NCI-H1105 treated with DMSO at 0.1 percent for 48 hours (cell line): ENCODE measurements around the gene KCNH2.

Source experiments
- DNase-seq: peaks from one replicate; lab custom pipeline; 2025; lab: John Stamatoyannopoulos, UW

KCNH2 gene

GRCh38 chr7:150904011-150904909 is 73.9 kb downstream of the KCNH2 start:
- no peak for DNase-seq

- DNase-seq: peak; percentile 65
Measured at GRCh38 chr7:150903606-150904005, 74.5 kb downstream of the KCNH2 start.

- no peak for DNase-seq
Measured at GRCh38 chr7:150902078-150903033, 75.8 kb downstream of the KCNH2 start.

GRCh38 chr7:150901160-150902035 is 76.7 kb downstream of the KCNH2 start:
- peak; percentile 54 for DNase-seq

GRCh38 chr7:150900675-150901074 is 77.4 kb downstream of the KCNH2 start:
- no peak for DNase-seq

- peak; percentile 78 for DNase-seq
Measured at GRCh38 chr7:150898475-150899011, 79.6 kb downstream of the KCNH2 start.

GRCh38 chr7:150897502-150898474 is 80.3 kb downstream of the KCNH2 start:
- no peak for DNase-seq

- no peak for DNase-seq
Measured at GRCh38 chr7:150896562-150897209, 81.4 kb downstream of the KCNH2 start.

- DNase-seq: no peak
Measured at GRCh38 chr7:150895809-150896208, 82.3 kb downstream of the KCNH2 start.
